SU-DHL-6 (cell line): ENCODE data around the gene KRTAP5-8.

Source experiments
- H2AFZ ChIP-seq: fragments of 200-600 bp; sonication (generic); 2 replicates; pipeline ENCODE4 v1.6.1; 2014; ENCODE audit warnings: low read depth, mild to moderate bottlenecking, moderate library complexity, mixed read lengths, antibody characterized with exemption, low read length; ENCODE audit not compliant: severe bottlenecking
- H3F3A ChIP-seq: fragments of 200-600 bp; shearing (Covaris generic); 2 replicates; pipeline ENCODE4 v1.6.0; 2016; ENCODE audit warnings: antibody characterized with exemption, mild to moderate bottlenecking; ENCODE audit not compliant: insufficient read depth
- H3K27ac ChIP-seq: fragments of 200-600 bp; sonication (generic); 2 replicates; pipeline ENCODE4 v1.5.1; 2016; ENCODE audit warnings: low read depth, mild to moderate bottlenecking, low read length, moderate library complexity, mixed read lengths
- H3K27me3 ChIP-seq: fragments of 200-600 bp; sonication (generic), shearing (Covaris generic); 2 replicates; pipeline ENCODE4 v1.6.0; 2014; ENCODE audit warnings: mild to moderate bottlenecking, low read length
- H3K36me3 ChIP-seq: fragments of 200-600 bp; sonication (generic); 2 replicates; pipeline ENCODE4 v1.6.1; 2014; ENCODE audit warnings: mild to moderate bottlenecking, low read length, mixed read lengths
- H3K4me2 ChIP-seq: fragments of 300-600, 200-600 bp; shearing (Covaris generic), sonication (generic); 2 replicates; pipeline ENCODE4 v1.6.0; 2014; ENCODE audit warnings: low read length, low read depth, mild to moderate bottlenecking; ENCODE audit not compliant: poor library complexity, severe bottlenecking
- H3K4me3 ChIP-seq: fragments of 200-600 bp; sonication (generic); 2 replicates; pipeline ENCODE4 v1.5.1; 2014; ENCODE audit warnings: antibody characterized with exemption, low read length, mild to moderate bottlenecking, mixed read lengths; ENCODE audit not compliant: insufficient read depth, poor library complexity, severe bottlenecking
- H3K79me2 ChIP-seq: fragments of 200-600 bp; sonication (generic); 2 replicates; pipeline ENCODE4 v1.6.1; 2014; ENCODE audit warnings: mild to moderate bottlenecking, low read length, moderate library complexity; ENCODE audit not compliant: insufficient read depth
- H3K9ac ChIP-seq: fragments of 200-600 bp; sonication (generic); 2 replicates; pipeline ENCODE4 v1.7.0; 2014; ENCODE audit warnings: mild to moderate bottlenecking, low read length
- H3K9me2 ChIP-seq: fragments of 200-600 bp; sonication (generic); replicated peaks from 2 replicates; pipeline ENCODE4 v1.6.1; 2014; ENCODE audit warnings: low read length; ENCODE audit not compliant: insufficient read depth
- H3K9me3 ChIP-seq: fragments of 200-600 bp; sonication (generic); 2 replicates; pipeline ENCODE4 v1.6.1; 2014; ENCODE audit warnings: low read length, mixed read lengths; ENCODE audit not compliant: insufficient read depth
- H4K20me1 ChIP-seq: fragments of 200-600 bp; sonication (generic); 2 replicates; pipeline ENCODE4 v1.6.1; 2014; ENCODE audit warnings: low read depth, mild to moderate bottlenecking, antibody characterized with exemption, low read length, moderate library complexity, mixed read lengths
- CTCF ChIP-seq: fragments of 200-600 bp; sonication (generic); IDR thresholded peaks from one replicate; pipeline ENCODE4 v1.5.1; 2017; ENCODE audit warnings: antibody characterized with exemption, mild to moderate bottlenecking, low read length, moderate library complexity; ENCODE audit not compliant: insufficient read depth, poor library complexity, severe bottlenecking
- EZH2phosphoT487 ChIP-seq: fragments of 200-600 bp; sonication (generic), shearing (Covaris generic); conservative IDR thresholded peaks from 2 replicates; pipeline ENCODE4 v1.6.1; 2018; ENCODE audit warnings: mild to moderate bottlenecking, antibody characterized with exemption, low read length, moderate library complexity, mixed read lengths

The KRTAP5-8 gene

GRCh38 chr11:71544525-71545214 lies 6.8 kb downstream of the KRTAP5-8 start:
- no peak overlapping the region for H3K27ac ChIP-seq
- H3K79me2 ChIP-seq, result no peaks in the 10 kb centered on the region
- H3K9me2 ChIP-seq, result no peaks in the 10 kb centered on the region
- H3K4me3 ChIP-seq, result no peak overlapping the region
- no peak overlapping the region for H2AFZ ChIP-seq
- no peaks in the 10 kb centered on the region for H3K36me3 ChIP-seq
- H3K27me3 ChIP-seq, result no peaks in the 10 kb centered on the region
- H4K20me1 ChIP-seq, result no peaks in the 10 kb centered on the region
- no peak for TF ChIP-seq EZH2phosphoT487
- no peak for TF ChIP-seq CTCF
- no peaks in the 10 kb centered on the region for H3F3A ChIP-seq
- no peak overlapping the region for H3K9ac ChIP-seq
- H3K9me3 ChIP-seq, result no peaks in the 10 kb centered on the region
- H3K4me2 ChIP-seq, result no peak overlapping the region

- no peaks in the 10 kb centered on the region for H3F3A ChIP-seq
- H3K27me3 ChIP-seq, result no peaks in the 10 kb centered on the region
- no peak overlapping the region for H3K27ac ChIP-seq
- TF ChIP-seq EZH2phosphoT487, result no peak
- no peak for TF ChIP-seq CTCF
- no peak overlapping the region for H3K9ac ChIP-seq
- H3K9me2 ChIP-seq, result no peaks in the 10 kb centered on the region
- H3K4me2 ChIP-seq, result no peak overlapping the region
- no peak overlapping the region for H3K4me3 ChIP-seq
- H3K79me2 ChIP-seq, result no peaks in the 10 kb centered on the region
- H2AFZ ChIP-seq, result no peak overlapping the region
- no peaks in the 10 kb centered on the region for H3K9me3 ChIP-seq
- no peaks in the 10 kb centered on the region for H3K36me3 ChIP-seq
- H4K20me1 ChIP-seq, result no peaks in the 10 kb centered on the region
These were observed 7.7 kb downstream of the KRTAP5-8 start for GRCh38 chr11:71545405-71545966.

- H3K4me2 ChIP-seq, result no peak within 1 kb of the TSS
- no peak within 1 kb of the TSS for H3K4me3 ChIP-seq
- no peaks in the 10 kb centered on the region for H3K9me3 ChIP-seq
- no peaks in the 10 kb centered on the region for H3K9me2 ChIP-seq
- TF ChIP-seq EZH2phosphoT487 (no peak), CTCF (no peak)
- H3K36me3 ChIP-seq, result no peaks in the 10 kb centered on the region
- no peaks in the 10 kb centered on the region for H3F3A ChIP-seq
- H3K79me2 ChIP-seq, result no peaks in the 10 kb centered on the region
- H4K20me1 ChIP-seq, result no peaks in the 10 kb centered on the region
- no peak within 1 kb of the TSS for H2AFZ ChIP-seq
- no peaks in the 10 kb centered on the region for H3K27me3 ChIP-seq
- no peak within 1 kb of the TSS for H3K27ac ChIP-seq
- H3K9ac ChIP-seq, result no peak within 1 kb of the TSS
These were observed 10.3 kb downstream of the KRTAP5-8 start, which contains the start of gene KRTAP5-9 for GRCh38 chr11:71548120-71548519. TSS of gene KRTAP5-9 (plus strand) at chr11:71548420. CDS start at chr11:71548658, 238 bp downstream.
